HepG2 (cell line): ENCODE measurements around the gene ARL6IP4. TPM values are rescaled to one million over a fixed set of nuclear protein-coding genes. Genes with fewer than 3 reads are reported as not detected.

Source experiments
- BCL6 ChIP-seq: IDR thresholded peaks from 2 replicates; pipeline ENCODE4 v1.6.1; 2016; ENCODE audit warnings: missing genetic modification reagents, missing compliant biosample characterization
- CENPBD1 ChIP-seq: sonication (generic); formaldehyde crosslinking; IDR thresholded peaks from 2 replicates; pipeline ENCODE4 v1.8.0; 2022; ENCODE audit warnings: missing genetic modification reagents, low read depth, mild to moderate bottlenecking, borderline replicate concordance
- CERS6 ChIP-seq: sonication (generic); formaldehyde crosslinking; IDR thresholded peaks from 2 replicates; pipeline ENCODE4 v1.5.0; 2020; ENCODE audit warnings: missing genetic modification reagents
- CSRNP1 ChIP-seq: sonication (generic); formaldehyde crosslinking; IDR thresholded peaks from 2 replicates; pipeline ENCODE4 v1.8.1; 2023; ENCODE audit warnings: mild to moderate bottlenecking, missing genetic modification reagents
- DRAP1 ChIP-seq: IDR thresholded peaks from 2 replicates; pipeline ENCODE4 v1.6.1; 2016; ENCODE audit warnings: missing genetic modification reagents, missing compliant biosample characterization
- ERF ChIP-seq: IDR thresholded peaks from 2 replicates; pipeline ENCODE4 v1.6.1; 2018; ENCODE audit warnings: missing biosample characterization, missing genetic modification reagents
- ETV5 ChIP-seq: IDR thresholded peaks from 2 replicates; pipeline ENCODE4 v1.6.1; 2018; ENCODE audit warnings: missing biosample characterization, missing genetic modification reagents, inconsistent platforms, borderline replicate concordance
- HNF1B ChIP-seq: sonication (generic); formaldehyde crosslinking; IDR thresholded peaks from 2 replicates; pipeline ENCODE4 v1.5.1; 2020; ENCODE audit warnings: mild to moderate bottlenecking, moderate library complexity, missing genetic modification reagents
- JUND ChIP-seq: sonication (generic); formaldehyde crosslinking; IDR thresholded peaks from 2 replicates; pipeline ENCODE4 v1.8.0; 2022; ENCODE audit warnings: mild to moderate bottlenecking, missing genetic modification reagents
- KLF9 ChIP-seq: IDR thresholded peaks from 2 replicates; pipeline ENCODE4 v1.6.1; 2016; ENCODE audit warnings: low read depth
- MYPOP ChIP-seq: sonication (generic); formaldehyde crosslinking; IDR thresholded peaks from 2 replicates; pipeline ENCODE4 v1.8.1; 2023; ENCODE audit warnings: mild to moderate bottlenecking, moderate library complexity, missing genetic modification reagents
- NFIC ChIP-seq: IDR thresholded peaks from 2 replicates; pipeline ENCODE4 v1.6.1; 2012; ENCODE audit warnings: mild to moderate bottlenecking, low read length, inconsistent platforms
- RFX3 ChIP-seq: IDR thresholded peaks from 2 replicates; pipeline ENCODE4 v1.6.1; 2016; ENCODE audit warnings: missing biosample characterization, missing genetic modification reagents
- ZBTB37 ChIP-seq: sonication (generic); formaldehyde crosslinking; IDR thresholded peaks from 2 replicates; pipeline ENCODE4 v1.4.0; 2020; ENCODE audit warnings: mild to moderate bottlenecking, missing genetic modification reagents
- ZFP41 ChIP-seq: sonication (generic); formaldehyde crosslinking; IDR thresholded peaks from 2 replicates; pipeline ENCODE4 v1.4.0; 2020; ENCODE audit warnings: mild to moderate bottlenecking, missing genetic modification reagents, borderline replicate concordance
- ZKSCAN8 ChIP-seq: IDR thresholded peaks from 2 replicates; pipeline ENCODE4 v1.6.1; 2016; ENCODE audit warnings: borderline replicate concordance, missing genetic modification reagents, missing compliant biosample characterization
- ZMYM4 ChIP-seq: sonication (generic); formaldehyde crosslinking; IDR thresholded peaks from 2 replicates; pipeline ENCODE4 v1.8.1; 2023; ENCODE audit warnings: mild to moderate bottlenecking, missing genetic modification reagents
- ZNF232 ChIP-seq: sonication (generic); formaldehyde crosslinking; IDR thresholded peaks from 2 replicates; pipeline ENCODE4 v1.4.0; 2020; ENCODE audit warnings: missing genetic modification reagents, borderline replicate concordance
- ZNF335 ChIP-seq: sonication (generic); formaldehyde crosslinking; IDR thresholded peaks from 2 replicates; pipeline ENCODE4 v1.4.0; 2020; ENCODE audit warnings: missing genetic modification reagents
- ZNF558 ChIP-seq: sonication (generic); formaldehyde crosslinking; IDR thresholded peaks from 2 replicates; pipeline ENCODE4 v1.9.0; 2022; ENCODE audit warnings: mild to moderate bottlenecking, missing genetic modification reagents, borderline replicate concordance
- ZNF841 ChIP-seq: sonication (generic); formaldehyde crosslinking; IDR thresholded peaks from 2 replicates; pipeline ENCODE4 v1.8.1; 2023; ENCODE audit warnings: missing genetic modification reagents, borderline replicate concordance
- polyA plus RNA-seq, 8 experiments: library from polyadenylated mRNA; depleted of rRNA in 3 of 8; stranded (reverse) in 7 of 8; unstranded in 1 of 8; fragments of >200 nt; fragmentation: Illumina TruSeq in 4 of 8; extraction: Trizol in 4 of 8; gene quantifications; 2 replicates each; pipeline versions ENCODE4 v1.2.1 to v1.2.3, GENCODE V29; 2011 to 2016; ENCODE audit warnings: low read depth in 4 of 8, missing spikeins in 1 of 8, mixed read lengths in 1 of 8; ENCODE audit not compliant: insufficient read depth in 1 of 8
- total RNA-seq, 5 experiments: library from RNA; depleted of rRNA; stranded (reverse); fragments of >200 nt; fragmentation: Illumina TruSeq; extraction: Trizol; gene quantifications; 2 replicates each; pipeline ENCODE4 v1.2.3, GENCODE V29; 2016; ENCODE audit warnings: low read depth in 1 of 5

ARL6IP4 gene
- total and polyA plus RNA-seq, 2 of the 13 experiments (the other 11 are each of a cell fraction or from before 2014, with no cell fraction given), result 155 to 220 TPM

- no peak; the same call in 1 of the 2 replicates for TF ChIP-seq ZKSCAN8 (CRISPR knock-in tag)
- TF ChIP-seq ZNF335, result no peak
- peak; percentile 88; the same call in 1 of the 2 replicates for TF ChIP-seq ERF (CRISPR knock-in tag)
- TF ChIP-seq RFX3 (CRISPR knock-in tag), result no peak
- peak; percentile 69 for TF ChIP-seq ZMYM4
- TF ChIP-seq ZFP41 (CRISPR knock-in tag), result 0 out of 2 replicates have a peak, but pooled peaks have one; percentile 30
- peak; percentile 89 for TF ChIP-seq ETV5 (CRISPR knock-in tag)
- TF ChIP-seq ZBTB37 (CRISPR knock-in tag), result no peak
- no peak for TF ChIP-seq CENPBD1 (CRISPR knock-in tag)
- peak; percentile 90 for TF ChIP-seq CSRNP1 (CRISPR knock-in tag)
- no peak for TF ChIP-seq NFIC
- no peak for TF ChIP-seq MYPOP (CRISPR knock-in tag)
- no peak for TF ChIP-seq ZNF558 (CRISPR knock-in tag)
- no peak for TF ChIP-seq JUND (CRISPR knock-in tag)
- no peak; the same call in 1 of the 2 replicates for TF ChIP-seq DRAP1 (CRISPR knock-in tag)
- no peak for TF ChIP-seq ZNF841 (CRISPR knock-in tag)
- peak; percentile 62 for TF ChIP-seq BCL6 (CRISPR knock-in tag)
- peak; percentile 80; the same call in 1 of the 2 replicates for TF ChIP-seq HNF1B (CRISPR knock-in tag)
- TF ChIP-seq ZNF232 (CRISPR knock-in tag), result peak; percentile 78; the same call in 1 of the 2 replicates
- TF ChIP-seq KLF9, result no peak
- no peak for TF ChIP-seq CERS6
Observed at GRCh38 chr12:122984612-122985337, 4.3 kb downstream of the ARL6IP4 start (continued).
